ENCODE results near the gene NEGR1. TPM values are rescaled to one million over a fixed set of nuclear protein-coding genes. Genes with fewer than 3 reads are reported as not detected.

NEGR1 gene
- total and polyA plus RNA-seq, 8 donors: 1.2 to 35.4 (median 7.7) TPM

GRCh38 chr1:71706029-71706671 is 576.2 kb downstream of the NEGR1 start:
- DNase-seq: peak in 1 of 2 donors; percentile 34
- no peak for TF ChIP-seq POLR2AphosphoS5 (IDR thresholded peaks at IDR 0.05)
- TF ChIP-seq CTCF (IDR thresholded peaks at IDR 0.05): no peak
- TF ChIP-seq EP300 (IDR thresholded peaks at IDR 0.05): no peak
- TF ChIP-seq POLR2A (IDR thresholded peaks at IDR 0.05): no peak
- 59 to 76% (median 72%) methylated on average over 5 of the region's 5 CpGs for WGBS, 5 donors
- Histone ChIP-seq H3K27ac (no peak overlapping the region), H3K36me3 (no peaks in the 10 kb centered on the region), H3K9me3 (peaks cover 0 to 9% (median 2%) of the 10 kb centered on the region in 4 donors), H3K27me3 (no peaks in the 10 kb centered on the region), H3K4me3 (no peak overlapping the region), H3K4me1 (no peaks in the 10 kb centered on the region)
- intact Hi-C loops (cut with DNase I; ENCODE audit: low total_unique reads): no loop called here

- Histone ChIP-seq H3K36me3 (no peaks in the 10 kb centered on the region), H3K27me3 (no peaks in the 10 kb centered on the region), H3K27ac (no peak overlapping the region), H3K4me3 (no peak overlapping the region), H3K4me1 (no peaks in the 10 kb centered on the region), H3K9me3 (no peaks in the 10 kb centered on the region)
- 48 to 73% (median 59%) methylated on average over 1 of the region's 1 CpG for WGBS, 5 donors
- no peak for DNase-seq
- TF ChIP-seq EP300 (IDR thresholded peaks at IDR 0.05) (no peak), CTCF (IDR thresholded peaks at IDR 0.05) (no peak), POLR2A (IDR thresholded peaks at IDR 0.05) (no peak), POLR2AphosphoS5 (IDR thresholded peaks at IDR 0.05) (no peak)
- intact Hi-C loops (cut with DNase I; ENCODE audit: low total_unique reads): no loop called here
These were observed 584.2 kb downstream of the NEGR1 start for GRCh38 chr1:71698186-71698585.

- intact Hi-C loops (cut with DNase I; ENCODE audit: low total_unique reads): no loop called here
- TF ChIP-seq POLR2AphosphoS5 (IDR thresholded peaks at IDR 0.05) (no peak), CTCF (IDR thresholded peaks at IDR 0.05) (no peak), EP300 (IDR thresholded peaks at IDR 0.05) (no peak), POLR2A (IDR thresholded peaks at IDR 0.05) (no peak)
- WGBS, 5 donors: 65 to 82% (median 77%) methylated on average over 1 of the region's 1 CpG
- Histone ChIP-seq H3K27ac (no peak overlapping the region), H3K4me3 (no peak overlapping the region), H3K4me1 (no peaks in the 10 kb centered on the region), H3K27me3 (no peaks in the 10 kb centered on the region), H3K9me3 (no peaks in the 10 kb centered on the region), H3K36me3 (no peaks in the 10 kb centered on the region)
- DNase-seq: no peak
These were observed 586.5 kb downstream of the NEGR1 start for GRCh38 chr1:71695821-71696220.

- no peaks in the 10 kb centered on the region for H3K9me3 ChIP-seq
These were observed 587.3 kb downstream of the NEGR1 start for GRCh38 chr1:71695084-71695483.

More at GRCh38 chr1:71695084-71695483, 587.3 kb downstream of the NEGR1 start:
- Histone ChIP-seq H3K27ac (no peak overlapping the region), H3K4me1 (no peaks in the 10 kb centered on the region), H3K4me3 (no peak overlapping the region), H3K36me3 (no peaks in the 10 kb centered on the region), H3K27me3 (no peaks in the 10 kb centered on the region)
- TF ChIP-seq POLR2AphosphoS5 (IDR thresholded peaks at IDR 0.05) (no peak), POLR2A (IDR thresholded peaks at IDR 0.05) (no peak), EP300 (IDR thresholded peaks at IDR 0.05) (no peak), CTCF (IDR thresholded peaks at IDR 0.05) (no peak)
- no peak for DNase-seq
- WGBS, 5 donors: 79 to 97% (median 90%) methylated on average over 1 of the region's 1 CpG
- intact Hi-C loops (cut with DNase I; ENCODE audit: low total_unique reads): no loop called here

Data from stomach (tissue), 9 donors.